Measurements from ENCODE around the gene SHFL.

Gene SHFL

DNA sequence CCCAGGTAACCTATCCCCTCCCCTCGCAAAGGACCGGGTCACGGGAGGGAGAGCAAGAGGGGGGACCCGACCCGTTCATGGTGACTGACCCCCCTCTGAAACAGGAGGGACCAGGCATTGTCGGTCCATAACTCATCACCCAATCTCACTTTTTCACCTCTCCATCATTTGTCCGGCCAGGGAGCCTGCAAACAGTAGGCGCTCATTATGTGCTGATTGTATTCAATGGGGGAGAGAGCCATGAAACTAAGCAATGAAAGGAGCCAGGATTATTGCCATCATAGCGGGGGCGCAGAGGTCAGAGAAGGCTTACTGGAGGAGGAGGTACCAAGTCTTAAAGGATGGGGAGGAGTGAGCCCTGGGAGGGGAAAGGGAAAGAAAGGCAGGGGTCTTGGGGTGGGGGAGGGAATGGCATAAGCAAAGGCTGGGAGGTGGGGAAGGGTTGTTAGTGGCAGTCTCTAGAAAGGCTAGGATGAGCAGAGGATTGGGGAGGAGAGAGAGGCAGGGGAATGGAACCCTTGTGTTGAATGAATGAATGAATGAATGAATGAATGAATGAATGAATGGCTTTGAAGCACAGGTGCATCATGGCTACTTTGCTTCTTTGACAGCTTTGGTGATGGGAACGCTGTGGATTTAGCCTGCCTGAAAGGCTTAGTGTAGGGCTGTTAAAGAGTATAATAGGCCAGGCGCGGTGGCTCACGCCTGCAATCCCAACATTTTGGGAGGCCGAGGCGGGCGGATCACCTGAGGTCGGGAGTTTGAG, 1.4 kb downstream of the SHFL start:
- no peak for DNase-seq (ENCODE audit: low read depth)

DNA sequence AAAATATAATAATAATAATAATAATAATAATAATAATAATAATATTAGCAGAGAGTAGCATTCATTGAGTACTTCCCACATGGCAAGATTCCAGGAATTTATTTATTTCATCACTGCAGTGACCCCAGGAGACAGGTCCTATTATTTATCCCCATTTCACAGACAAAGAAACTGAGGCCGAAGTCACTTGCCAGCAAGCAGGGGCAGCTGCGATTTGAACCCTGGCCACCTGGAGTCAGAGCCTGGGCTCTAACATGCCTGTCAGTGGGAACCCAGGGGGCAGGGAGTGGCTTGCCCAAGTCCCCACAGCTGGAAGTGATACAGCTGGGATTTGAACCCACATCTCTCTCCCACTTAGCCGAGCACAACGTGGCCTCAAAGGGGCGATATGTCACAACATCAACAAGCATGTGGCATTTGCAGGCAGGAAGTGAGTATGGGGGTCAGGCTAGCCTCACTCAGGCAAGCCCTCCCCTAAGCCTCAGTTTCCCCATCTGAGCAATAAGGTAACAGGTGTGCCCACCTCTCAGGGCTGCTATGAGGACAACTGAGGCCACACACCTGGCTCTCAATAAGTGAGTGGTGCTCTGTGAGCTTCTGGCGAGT, 2.9 kb downstream of the SHFL start:
- DNase-seq (ENCODE audit: low read depth): no peak

DNA sequence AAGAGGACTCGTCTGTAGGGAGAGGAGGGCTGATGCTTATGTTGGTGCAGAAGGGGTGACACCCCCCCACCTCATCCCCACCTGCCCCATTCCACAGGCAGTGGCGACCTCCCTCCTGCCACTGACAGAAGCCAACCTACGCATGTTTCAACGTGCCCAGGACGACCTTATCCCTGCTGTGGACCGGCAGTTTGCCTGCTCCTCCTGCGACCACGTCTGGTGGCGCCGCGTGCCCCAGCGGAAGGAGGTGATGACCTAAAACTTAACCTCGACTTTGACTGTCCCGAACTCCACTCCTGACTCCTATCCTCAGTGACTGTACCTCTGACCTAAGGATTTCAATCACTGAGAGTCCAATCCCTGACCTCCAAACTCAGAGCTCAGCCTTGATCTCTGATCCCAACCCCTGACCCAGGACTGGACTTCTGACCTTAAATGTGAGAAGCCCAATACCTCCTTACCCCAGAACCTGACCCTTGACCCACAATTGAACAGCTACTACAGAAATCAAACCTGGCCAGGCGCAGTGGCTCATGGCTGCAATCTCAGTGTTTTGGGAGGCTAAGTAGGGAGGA, 3.8 kb downstream of the SHFL start:
- no peak for DNase-seq (ENCODE audit: low read depth)

DNA sequence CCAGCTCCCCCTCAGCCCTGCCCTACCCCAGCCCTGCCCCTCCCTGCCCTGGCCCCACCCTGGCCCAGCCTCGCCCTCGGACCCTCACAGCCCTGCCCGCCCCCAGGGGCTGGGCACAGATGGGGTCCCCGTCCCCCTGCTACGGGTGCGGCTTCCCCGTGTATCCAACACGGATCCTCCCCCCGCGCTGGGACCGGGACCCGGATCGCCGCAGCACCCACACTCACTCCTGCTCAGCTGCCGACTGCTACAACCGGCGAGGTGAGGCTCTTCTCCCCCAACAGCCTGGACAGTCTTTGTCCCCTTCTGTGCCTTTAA, 5.2 kb downstream of the SHFL start:
- DNase-seq (ENCODE audit: low read depth): no peak

DNA sequence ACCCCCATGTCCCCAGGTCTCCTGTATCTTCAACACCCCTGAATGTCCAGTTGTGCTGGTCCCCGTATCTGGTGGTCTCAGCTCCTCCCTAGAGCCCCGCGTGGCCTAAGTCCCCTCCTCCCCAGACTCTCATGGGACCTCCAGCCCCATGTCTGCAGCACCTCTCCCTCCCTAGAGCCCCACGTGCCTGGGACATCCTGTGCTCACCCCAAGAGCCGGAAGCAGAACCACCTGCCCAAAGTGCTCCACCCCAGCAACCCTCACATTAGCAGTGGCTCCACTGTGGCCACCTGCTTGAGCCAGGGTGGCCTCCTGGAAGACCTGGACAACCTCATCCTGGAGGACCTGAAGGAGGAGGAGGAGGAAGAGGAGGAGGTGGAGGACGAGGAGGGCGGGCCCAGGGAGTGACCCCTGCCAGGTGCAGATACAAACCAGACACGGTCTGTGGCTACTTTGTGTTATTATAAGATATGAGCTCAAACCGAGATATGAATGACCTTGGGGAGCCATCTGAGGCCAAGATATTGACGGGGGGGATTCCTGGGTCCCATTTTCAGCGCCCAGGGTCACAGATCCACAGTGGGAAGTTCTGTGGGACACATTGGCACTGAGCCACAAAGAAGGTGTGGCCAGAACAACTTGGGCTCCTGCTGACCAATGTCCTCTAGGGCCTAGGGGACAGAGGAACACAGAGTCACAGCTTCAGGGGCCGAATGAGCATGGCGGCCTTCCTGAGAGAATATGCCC, 6.0 kb downstream of the SHFL start:
- peak; percentile 18 for DNase-seq (ENCODE audit: low read depth)

DNA sequence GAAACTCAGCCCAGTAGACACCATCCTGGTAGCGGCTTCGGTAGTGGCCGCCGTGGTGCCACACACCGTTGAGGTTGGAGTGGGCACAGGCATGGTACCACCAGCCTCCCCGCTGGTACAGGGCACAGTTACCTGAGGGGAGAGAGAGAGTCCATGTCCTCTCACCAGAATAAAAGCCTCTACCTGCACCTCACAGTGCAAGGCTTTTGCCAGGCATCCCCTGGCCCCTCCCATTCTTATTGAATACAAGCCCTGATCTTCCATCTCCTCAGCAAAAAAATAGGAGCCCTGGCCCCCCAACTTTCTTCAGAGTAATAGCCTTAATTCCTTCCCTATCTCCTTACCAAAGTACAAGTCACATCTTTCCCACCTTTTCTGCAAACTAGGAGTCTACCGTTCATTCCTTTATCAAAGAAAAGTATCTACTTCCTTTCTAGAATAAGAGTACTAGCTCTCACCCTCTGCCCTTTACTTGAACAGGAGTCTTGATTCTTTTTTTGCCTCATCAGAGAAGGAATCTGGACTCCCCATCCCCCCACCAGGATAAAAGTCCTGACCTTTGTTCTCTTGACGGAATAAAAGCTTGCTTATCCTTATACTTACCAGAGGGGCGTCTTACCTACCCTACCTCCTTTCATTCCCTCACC, 6.7 kb downstream of the SHFL start:
- no peak for DNase-seq (ENCODE audit: low read depth)

DNA sequence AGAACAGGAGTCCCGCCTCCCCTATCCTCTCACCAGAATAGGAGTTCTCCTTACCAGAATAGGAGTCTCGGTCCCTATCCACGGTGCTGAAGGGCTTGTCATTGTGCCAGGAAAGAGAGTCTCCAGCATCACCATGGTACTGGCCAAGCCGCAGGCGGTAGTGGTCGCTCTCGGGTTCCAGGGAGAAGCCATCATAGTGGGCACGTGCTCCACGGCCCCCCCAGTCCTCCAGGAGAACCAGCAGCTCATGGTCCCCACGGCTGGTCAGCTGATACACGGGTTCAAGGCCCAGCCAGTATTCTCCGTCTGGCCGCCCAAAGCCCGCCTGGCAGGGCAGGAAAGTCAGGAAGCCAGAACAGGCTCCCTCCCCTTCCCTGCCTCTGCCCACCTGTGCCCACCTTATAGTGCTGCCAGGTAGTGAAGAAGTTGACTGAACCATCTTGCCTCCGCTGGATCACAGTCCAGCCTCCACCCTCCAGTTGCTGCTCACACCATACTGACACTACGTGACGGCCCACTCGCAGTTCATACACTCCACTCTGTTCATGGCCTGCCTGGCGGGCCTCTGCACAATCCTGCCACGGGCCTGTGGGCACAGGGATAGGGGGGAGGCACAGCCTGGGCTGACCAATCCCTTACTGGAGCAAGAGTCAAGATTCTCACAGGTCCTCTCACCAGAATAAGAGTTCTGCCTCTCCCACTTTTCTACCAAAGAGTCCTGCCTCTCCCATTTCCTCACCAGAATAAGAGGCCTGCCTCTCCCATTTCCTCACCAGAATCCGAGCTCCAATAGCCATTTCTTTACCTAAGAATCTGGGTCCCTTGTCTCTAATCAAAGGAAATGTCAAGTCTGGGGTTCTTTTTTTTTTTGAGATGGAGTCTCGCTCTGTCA, 7.4 kb downstream of the SHFL start:
- no peak for DNase-seq (ENCODE audit: low read depth)

DNA sequence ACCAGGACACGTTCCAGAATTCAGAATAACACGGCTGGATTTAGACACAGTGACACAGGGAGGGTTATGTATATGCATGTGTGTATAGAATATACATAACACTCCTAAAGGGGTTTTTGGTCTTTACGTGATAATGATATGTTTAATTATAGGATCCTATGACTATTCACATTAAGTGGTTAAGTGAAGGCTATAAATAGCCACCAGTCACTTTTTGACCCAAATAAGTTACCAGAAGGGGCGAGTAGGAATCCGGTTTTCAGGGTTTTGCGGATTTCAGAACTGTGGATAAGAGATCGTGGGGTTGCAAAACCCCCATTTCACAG, 9.5 kb downstream of the SHFL start:
- no peak for DNase-seq (ENCODE audit: low read depth)

DNA sequence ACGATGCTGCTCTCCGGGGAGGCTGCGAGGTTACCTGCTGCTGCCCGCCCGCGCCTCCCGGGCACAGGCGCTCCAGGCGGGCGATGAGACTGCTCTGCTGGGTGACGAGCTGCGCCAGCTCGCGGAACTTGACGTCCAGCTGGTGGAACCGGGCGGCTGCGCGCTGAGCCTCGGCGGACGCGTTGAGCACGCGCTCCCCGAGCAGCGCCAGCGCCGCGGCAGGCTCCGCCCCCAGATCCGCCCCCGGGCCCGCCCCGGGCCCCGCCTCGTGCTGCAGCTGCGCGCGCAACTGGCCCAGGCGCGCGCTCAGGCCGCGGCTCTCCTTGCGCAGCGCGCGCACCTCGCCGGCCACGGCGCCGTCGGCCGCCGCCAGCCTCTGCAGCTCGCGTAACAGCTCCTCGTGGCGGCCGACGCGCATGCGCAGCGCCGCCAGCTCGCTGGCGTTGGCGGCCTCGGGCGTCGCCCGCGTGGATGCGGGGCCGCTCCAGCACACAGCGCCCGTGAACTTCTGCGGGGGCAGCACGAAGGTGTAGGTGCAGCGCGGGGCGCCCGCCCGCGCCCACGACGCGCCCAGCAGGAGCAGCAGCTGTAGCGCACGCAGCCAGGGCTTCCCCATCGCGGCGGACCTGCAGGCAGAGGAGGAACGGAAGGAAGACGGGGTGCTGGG, 10.0 kb downstream of the SHFL start:
- peak; percentile 75 for DNase-seq (ENCODE audit: low read depth)

DNA sequence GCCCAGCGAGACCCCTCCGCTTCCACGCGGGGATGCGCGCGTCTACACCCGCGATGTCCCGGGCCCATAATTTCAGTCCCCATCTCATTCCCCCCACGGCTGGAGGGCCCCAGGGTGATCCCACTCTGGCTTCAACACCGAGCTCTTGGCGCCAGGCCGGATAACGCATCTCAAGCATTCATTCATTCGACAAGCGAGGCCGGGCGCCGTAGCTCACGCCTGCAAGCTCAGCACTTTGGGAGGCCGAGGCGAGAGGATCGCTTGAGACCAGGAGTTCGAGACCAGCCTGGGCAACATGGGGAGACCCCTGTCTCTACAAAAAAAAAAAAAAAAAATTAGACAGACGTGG, 10.5 kb downstream of the SHFL start:
- no peak for DNase-seq (ENCODE audit: low read depth)

DNA sequence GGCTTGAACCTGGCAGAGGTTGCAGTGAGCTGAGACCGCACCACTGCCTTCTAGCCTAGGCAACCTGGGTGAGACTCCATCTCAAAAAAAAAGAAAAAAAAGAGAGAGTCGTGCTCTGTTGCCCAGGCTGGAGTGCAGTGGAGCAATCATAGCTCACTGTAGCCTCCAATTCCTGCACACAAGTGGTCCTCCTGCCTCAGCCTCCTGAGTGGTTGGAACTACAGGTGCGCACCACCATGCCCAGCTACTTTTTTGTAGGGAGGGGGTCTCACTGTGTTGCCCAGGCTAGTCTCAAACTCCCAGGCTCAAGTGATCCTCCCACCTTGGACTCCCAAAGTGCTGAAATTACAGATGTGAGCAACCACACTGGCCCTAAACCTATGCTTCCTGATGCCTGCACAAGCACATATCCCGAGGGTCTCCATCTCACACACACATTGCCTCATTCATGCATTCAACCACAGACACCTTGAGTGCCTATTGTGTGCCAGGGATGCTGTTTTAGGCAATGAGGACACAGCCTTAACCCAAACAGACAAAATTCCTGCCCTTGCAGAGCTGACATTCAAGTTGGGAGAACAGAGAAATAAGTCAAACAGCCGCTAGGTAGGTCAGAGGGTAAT, 14.2 kb downstream of the SHFL start:
- DNase-seq (ENCODE audit: low read depth): no peak

DNA sequence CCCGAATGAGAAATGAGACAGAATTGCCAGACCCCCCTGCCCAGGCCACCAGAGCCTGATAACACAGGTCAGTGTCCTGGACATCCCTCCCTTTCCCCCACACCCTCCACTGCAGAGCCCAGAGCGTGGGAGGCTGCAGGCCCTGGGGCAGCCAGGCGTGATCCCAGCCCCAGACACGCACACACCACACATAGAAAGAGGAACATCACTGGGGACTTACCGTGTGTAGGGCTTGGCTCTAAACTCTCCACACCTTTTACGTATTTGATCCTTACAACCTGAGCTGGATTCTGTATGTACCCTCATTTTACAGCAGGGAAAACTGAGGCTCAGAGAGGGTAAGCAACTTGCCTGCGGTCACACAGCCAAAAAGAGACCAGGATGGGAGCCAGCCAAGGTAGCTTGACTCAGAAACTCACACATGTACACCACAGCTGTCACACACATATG, 16.7 kb downstream of the SHFL start:
- no peak for DNase-seq (ENCODE audit: low read depth)

DNA sequence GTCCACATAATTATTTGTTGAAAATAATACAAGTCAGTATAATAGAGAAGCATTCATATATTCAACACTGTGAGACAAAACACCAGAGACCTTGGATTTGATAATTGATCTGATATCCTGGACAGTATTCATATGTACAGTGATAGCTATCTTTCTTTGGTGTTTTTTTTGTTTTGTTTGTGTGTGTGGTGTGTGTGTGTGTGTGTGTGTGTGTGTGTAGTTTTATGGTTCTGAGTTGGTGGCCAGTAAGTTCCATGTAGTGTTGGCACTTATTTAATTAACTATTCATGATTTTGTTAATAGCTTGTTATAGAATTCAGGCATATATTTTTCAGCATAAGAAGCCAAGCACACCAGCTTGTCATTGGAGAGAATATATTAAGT, 18.0 kb downstream of the SHFL start:
- DNase-seq (ENCODE audit: low read depth): no peak

DNA sequence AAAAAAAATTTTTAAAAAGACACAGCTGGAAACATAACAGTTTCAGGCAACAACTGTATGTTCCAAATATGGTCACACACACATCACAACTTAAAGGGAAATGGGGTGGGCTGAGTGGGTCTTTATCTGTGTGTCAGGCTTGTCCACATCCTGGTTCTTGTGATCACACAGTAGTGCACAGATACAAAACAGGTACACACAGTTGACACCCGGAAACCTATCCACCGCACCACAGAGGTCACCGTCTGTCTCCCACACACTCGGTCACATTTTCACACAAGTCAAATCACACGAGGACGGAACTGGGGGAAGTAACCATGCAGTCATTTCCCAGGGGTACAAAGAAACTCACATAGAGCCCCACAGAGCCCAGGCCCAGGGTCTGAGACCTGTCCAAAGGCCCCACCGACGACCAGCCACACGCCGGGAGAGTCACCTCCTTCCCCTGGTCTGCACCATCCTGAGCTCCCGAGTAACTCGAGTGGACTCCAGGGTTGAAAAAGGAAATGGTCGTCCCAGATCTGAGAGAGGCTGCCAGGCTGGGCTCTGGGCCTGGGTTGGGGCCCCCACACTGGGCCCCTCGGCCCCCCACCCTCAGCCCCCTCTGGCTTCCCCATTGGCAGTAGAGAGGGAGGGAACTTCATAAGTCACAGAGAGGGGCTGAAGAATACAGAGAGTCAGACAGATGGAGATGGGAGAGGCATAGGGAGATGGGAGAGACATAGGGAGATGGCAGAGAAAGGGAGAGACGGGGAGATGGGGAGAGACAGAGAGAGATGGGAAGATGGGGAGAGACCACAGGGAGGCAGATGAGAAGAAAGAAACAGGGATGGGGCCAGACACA, 18.8 kb downstream of the SHFL start:
- no peak for DNase-seq (ENCODE audit: low read depth)

DNA sequence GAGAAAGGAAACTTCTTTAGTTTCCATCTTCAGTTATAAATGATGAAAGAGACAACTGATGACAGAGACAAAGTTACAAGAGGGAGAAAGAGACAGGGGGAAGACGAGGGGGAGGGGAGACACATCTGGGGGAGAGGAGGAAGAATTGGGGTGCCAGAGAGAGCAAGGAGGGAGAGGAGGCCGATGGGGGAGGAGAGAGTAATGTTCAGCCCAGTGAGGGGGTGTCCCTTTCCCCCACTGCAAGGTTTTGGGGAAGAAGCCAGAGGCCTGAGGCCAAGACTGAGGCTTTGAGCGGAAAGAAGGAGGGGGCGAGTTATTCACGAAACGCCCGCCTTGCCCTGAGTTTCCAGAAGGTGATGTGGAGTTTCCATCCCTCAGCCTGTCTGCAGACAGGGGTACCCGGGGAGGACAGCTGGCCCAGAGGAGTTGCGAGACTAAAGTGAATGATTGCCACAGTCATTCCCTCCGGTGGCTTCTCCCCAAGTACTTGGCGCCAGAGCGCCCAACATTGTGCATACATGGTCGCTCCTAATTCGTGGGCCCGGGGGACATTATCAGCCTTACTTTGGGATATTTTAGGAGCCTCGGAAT, 19.5 kb downstream of the SHFL start:
- no peak for DNase-seq (ENCODE audit: low read depth)

DNA sequence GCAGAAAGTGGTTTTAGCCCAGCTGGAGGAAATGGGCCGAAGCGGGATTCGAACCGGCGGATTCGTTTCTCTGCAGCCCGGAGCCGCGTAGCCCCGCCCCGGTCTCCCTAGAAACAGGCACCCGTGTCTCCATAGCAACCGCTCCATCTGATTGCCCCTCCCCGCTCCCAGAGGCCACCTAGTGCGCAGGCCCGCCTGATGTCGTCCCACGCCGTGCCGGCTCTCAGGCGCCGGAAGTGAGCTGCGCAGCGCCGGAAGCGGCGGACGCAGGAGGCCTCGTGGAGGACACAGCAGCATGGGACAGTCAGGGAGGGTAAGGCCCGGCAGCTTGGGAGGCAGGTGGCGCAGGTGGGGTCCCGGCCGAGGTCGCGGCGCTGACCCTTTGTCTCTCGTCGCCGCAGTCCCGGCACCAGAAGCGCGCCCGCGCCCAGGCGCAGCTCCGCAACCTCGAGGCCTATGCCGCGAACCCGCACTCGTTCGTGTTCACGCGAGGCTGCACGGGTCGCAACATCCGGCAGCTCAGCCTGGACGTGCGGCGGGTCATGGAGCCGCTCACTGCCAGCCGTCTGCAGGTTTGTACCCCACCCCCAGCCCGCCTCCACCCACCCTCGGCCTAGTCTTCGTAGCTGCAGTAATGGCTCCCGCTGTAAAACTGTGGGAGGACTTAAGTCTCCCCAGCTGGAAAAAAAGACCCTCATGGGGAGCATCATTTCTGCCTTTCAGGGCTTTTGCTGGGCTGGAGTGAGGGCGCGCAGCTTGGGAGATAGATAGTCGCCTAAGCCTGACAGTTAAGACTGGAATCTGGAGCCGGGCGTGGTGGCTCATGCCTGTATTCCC, 20.2 kb downstream of the SHFL start, which contains the start of gene PPAN:
PPAN (plus strand) TSS at position 263 of the 837 bp plus-strand sequence; CDS start at position 296, 33 bp downstream.
- DNase-seq (ENCODE audit: low read depth): peak; percentile 97

DNA sequence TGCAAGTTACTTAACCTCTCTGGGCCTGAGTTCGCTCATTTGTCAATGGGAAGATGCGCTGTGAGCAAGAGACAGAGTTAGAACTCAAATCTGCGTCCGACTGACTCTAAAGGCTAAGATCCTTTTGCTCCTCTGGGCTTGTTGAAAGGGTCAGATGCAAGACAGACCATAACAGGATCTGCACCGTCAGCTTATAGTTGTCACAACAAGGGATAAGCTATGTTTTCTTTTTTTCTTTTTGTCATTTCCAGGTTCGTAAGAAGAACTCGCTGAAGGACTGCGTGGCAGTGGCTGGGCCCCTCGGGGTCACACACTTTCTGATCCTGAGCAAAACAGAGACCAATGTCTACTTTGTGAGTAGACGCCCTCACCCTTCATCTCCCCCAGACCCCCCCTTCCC, 21.1 kb downstream of the SHFL start:
- DNase-seq (ENCODE audit: low read depth): no peak

DNA sequence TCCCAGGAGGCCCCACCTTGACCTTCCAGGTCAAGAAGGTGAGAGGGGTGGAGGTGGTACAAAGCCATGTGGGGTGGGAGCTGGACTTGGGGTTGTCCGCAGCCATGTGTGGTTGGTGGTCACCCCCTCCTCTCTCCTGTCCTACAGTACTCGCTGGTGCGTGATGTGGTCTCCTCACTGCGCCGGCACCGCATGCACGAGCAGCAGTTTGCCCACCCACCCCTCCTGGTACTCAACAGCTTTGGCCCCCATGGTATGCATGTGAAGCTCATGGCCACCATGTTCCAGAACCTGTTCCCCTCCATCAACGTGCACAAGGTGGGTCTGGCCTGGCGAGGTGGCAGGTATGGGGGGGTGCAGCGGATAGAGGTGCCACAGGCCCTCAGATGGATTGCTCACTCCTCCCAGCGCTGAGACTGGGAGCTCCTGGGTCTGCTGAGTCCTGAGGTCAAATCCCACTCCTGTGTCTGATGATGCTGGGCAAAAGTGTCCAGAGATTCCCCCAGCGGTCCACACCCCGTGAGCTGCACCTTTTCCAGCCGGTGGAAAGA, 21.8 kb downstream of the SHFL start:
- no peak for DNase-seq (ENCODE audit: low read depth)
